Activated T-cell treated with anti-CD3 and anti-CD28 coated beads, Interleukin-2, amount 50 U/mL, for 72 hours (primary cell): ENCODE data around the gene ANKHD1. TPM values are rescaled to one million over a fixed set of nuclear protein-coding genes. Genes with fewer than 3 reads are reported as not detected.

Experiments used
- ATAC-seq, 2 donors: fragments of 150-1000 bp; cut with Tn5 transposase; replicated peaks in 1 of 2; 2 replicates each; pipeline ENCODE4 v1.10.0; 2021; ENCODE audit warnings: moderate library complexity in 2 of 2, mild to moderate bottlenecking in 1 of 2
- DNase-seq, 2 donors: peaks; one replicate each; pipeline ENCODE4 v3.0.0; 2021 to 2022; ENCODE audit warnings: mixed read lengths in 1 of 2
- H3K27ac Mint-ChIP-seq: one replicate; pipeline ENCODE4 v1.8.0; 2022; ENCODE audit warnings: mild to moderate bottlenecking, moderate library complexity, mixed read lengths
- H3K27me3 Mint-ChIP-seq: one replicate; pipeline ENCODE4 v1.8.0; 2022; ENCODE audit warnings: low read depth, mixed read lengths
- H3K36me3 Mint-ChIP-seq, 2 donors: one replicate each; pipeline ENCODE4 v1.8.0; 2022; ENCODE audit warnings: mixed read lengths in 2 of 2, mild to moderate bottlenecking in 1 of 2; ENCODE audit not compliant: insufficient read depth in 2 of 2
- H3K4me1 Mint-ChIP-seq: one replicate; pipeline ENCODE4 v1.8.0; 2022; ENCODE audit warnings: low read depth, mixed read lengths
- H3K4me3 Mint-ChIP-seq, 2 donors: one replicate each; pipeline ENCODE4 v1.8.0; 2022; ENCODE audit warnings: mild to moderate bottlenecking in 2 of 2, mixed read lengths in 2 of 2, moderate library complexity in 2 of 2
- H3K9me3 Mint-ChIP-seq, 2 donors: one replicate each; pipeline ENCODE4 v1.8.0; 2022; ENCODE audit warnings: mixed read lengths in 2 of 2
- total RNA-seq, 2 donors: library from RNA; stranded (reverse); gene quantifications; one replicate each; pipeline ENCODE4 v1.2.3, GENCODE V29; 2022

The ANKHD1 gene
- 100 to 1,000 TPM; 122 to 140 TPM for total RNA-seq

- H3K9me3 Mint-ChIP-seq, result no peaks in the 10 kb centered on the region
- no peak within 1 kb of the TSS for H3K4me3 Mint-ChIP-seq
- H3K36me3 Mint-ChIP-seq, result peaks cover 2 to 8% of the 10 kb centered on the region in 2 donors
- peaks cover 41% of the 10 kb centered on the region for H3K4me1 Mint-ChIP-seq
- H3K27me3 Mint-ChIP-seq, result no peaks in the 10 kb centered on the region
- DNase-seq, result peak; percentile 94 to 98
- ATAC-seq, result peak; percentile 85
- no peak within 1 kb of the TSS for H3K27ac Mint-ChIP-seq
Observed at GRCh38 chr5:140401362-140402257, at the start of gene ANKHD1. Gene ANKHD1 (plus strand): TSS chr5:140401833. CDS start chr5:140401968, 135 bp downstream.

GRCh38 chr5:140355546-140355945 is 46.1 kb upstream of the ANKHD1 start:
- H3K4me3 Mint-ChIP-seq, result no peak overlapping the region
- H3K9me3 Mint-ChIP-seq, result no peaks in the 10 kb centered on the region
- DNase-seq, result no peak
- no peak for ATAC-seq
- no peak overlapping the region for H3K27ac Mint-ChIP-seq
- peaks cover 13% of the 10 kb centered on the region for H3K4me1 Mint-ChIP-seq
- no peaks in the 10 kb centered on the region for H3K36me3 Mint-ChIP-seq
- no peaks in the 10 kb centered on the region for H3K27me3 Mint-ChIP-seq

GRCh38 chr5:140356853-140357725 is 44.5 kb upstream of the ANKHD1 start:
- no peaks in the 10 kb centered on the region for H3K9me3 Mint-ChIP-seq
- H3K27me3 Mint-ChIP-seq, result no peaks in the 10 kb centered on the region
- DNase-seq (no peak), ATAC-seq (peak; percentile 49 to 52)
- H3K27ac Mint-ChIP-seq, result no peak overlapping the region
- peaks cover 8% of the 10 kb centered on the region for H3K4me1 Mint-ChIP-seq
- no peaks in the 10 kb centered on the region for H3K36me3 Mint-ChIP-seq
- peak overlapping the region; percentile 76 to 86 for H3K4me3 Mint-ChIP-seq

GRCh38 chr5:140357726-140358093 is 43.9 kb upstream of the ANKHD1 start:
- peak overlapping the region; percentile 76 to 86 for H3K4me3 Mint-ChIP-seq
- H3K4me1 Mint-ChIP-seq, result peaks cover 8% of the 10 kb centered on the region
- peak; percentile 81 to 83 for DNase-seq
- H3K27ac Mint-ChIP-seq, result peak overlapping the region; percentile 82
- no peaks in the 10 kb centered on the region for H3K36me3 Mint-ChIP-seq
- no peaks in the 10 kb centered on the region for H3K9me3 Mint-ChIP-seq
- H3K27me3 Mint-ChIP-seq, result no peaks in the 10 kb centered on the region
- peak; percentile 97 to 98 for ATAC-seq

GRCh38 chr5:140358738-140359310 is 42.8 kb upstream of the ANKHD1 start:
- no peaks in the 10 kb centered on the region for H3K9me3 Mint-ChIP-seq
- no peak for ATAC-seq
- no peak for DNase-seq
- H3K4me1 Mint-ChIP-seq, result peaks cover 14% of the 10 kb centered on the region
- H3K27me3 Mint-ChIP-seq, result no peaks in the 10 kb centered on the region
- H3K27ac Mint-ChIP-seq, result no peak overlapping the region
- no peak overlapping the region for H3K4me3 Mint-ChIP-seq
- H3K36me3 Mint-ChIP-seq, result no peaks in the 10 kb centered on the region

GRCh38 chr5:140360101-140360500 is 41.5 kb upstream of the ANKHD1 start, which contains the start of gene SLC4A9:
Gene SLC4A9 (plus strand): TSS chr5:140360194. CDS start chr5:140360237, 43 bp downstream.
- H3K27ac Mint-ChIP-seq, result no peak within 1 kb of the TSS
- no peaks in the 10 kb centered on the region for H3K36me3 Mint-ChIP-seq
- no peak for DNase-seq
- H3K27me3 Mint-ChIP-seq, result no peaks in the 10 kb centered on the region
- no peak within 1 kb of the TSS for H3K4me3 Mint-ChIP-seq
- H3K9me3 Mint-ChIP-seq, result no peaks in the 10 kb centered on the region
- no peak for ATAC-seq
- peaks cover 14% of the 10 kb centered on the region for H3K4me1 Mint-ChIP-seq

- H3K4me3 Mint-ChIP-seq, result no peak overlapping the region
- no peak overlapping the region for H3K27ac Mint-ChIP-seq
- no peaks in the 10 kb centered on the region for H3K9me3 Mint-ChIP-seq
- ATAC-seq, result no peak
- DNase-seq, result no peak
- H3K4me1 Mint-ChIP-seq, result peaks cover 14% of the 10 kb centered on the region
- no peaks in the 10 kb centered on the region for H3K36me3 Mint-ChIP-seq
- no peaks in the 10 kb centered on the region for H3K27me3 Mint-ChIP-seq
Observed at GRCh38 chr5:140360681-140361479, 40.8 kb upstream of the ANKHD1 start.

GRCh38 chr5:140361901-140362300 is 39.7 kb upstream of the ANKHD1 start:
- no peak for ATAC-seq
- Mint-ChIP-seq H3K4me1 (peaks cover 14% of the 10 kb centered on the region), H3K36me3 (no peaks in the 10 kb centered on the region), H3K9me3 (no peaks in the 10 kb centered on the region), H3K27ac (no peak overlapping the region), H3K27me3 (no peaks in the 10 kb centered on the region), H3K4me3 (no peak overlapping the region)
- DNase-seq, result no peak

- Mint-ChIP-seq H3K9me3 (no peaks in the 10 kb centered on the region), H3K4me1 (peaks cover 13% of the 10 kb centered on the region), H3K36me3 (no peaks in the 10 kb centered on the region)
Observed at GRCh38 chr5:140362311-140362710, 39.3 kb upstream of the ANKHD1 start.

GRCh38 chr5:140362875-140363630 is 38.6 kb upstream of the ANKHD1 start:
- Mint-ChIP-seq H3K27me3 (no peaks in the 10 kb centered on the region), H3K9me3 (no peaks in the 10 kb centered on the region), H3K4me1 (peaks cover 6% of the 10 kb centered on the region), H3K27ac (no peak overlapping the region), H3K36me3 (no peaks in the 10 kb centered on the region), H3K4me3 (peak overlapping the region; percentile 84 to 87)
- peak; percentile 86 to 91 for DNase-seq
- peak; percentile 91 to 94 for ATAC-seq

More at GRCh38 chr5:140362311-140362710, 39.3 kb upstream of the ANKHD1 start:
- H3K4me3 Mint-ChIP-seq, result no peak overlapping the region
- DNase-seq, result no peak
- H3K27ac Mint-ChIP-seq, result no peak overlapping the region
- H3K27me3 Mint-ChIP-seq, result no peaks in the 10 kb centered on the region
- no peak for ATAC-seq

GRCh38 chr5:140363631-140364471 is 37.8 kb upstream of the ANKHD1 start:
- Mint-ChIP-seq H3K4me3 (peak overlapping the region; percentile 84 to 87), H3K4me1 (peaks cover 6% of the 10 kb centered on the region), H3K9me3 (no peaks in the 10 kb centered on the region), H3K27ac (no peak overlapping the region), H3K27me3 (no peaks in the 10 kb centered on the region), H3K36me3 (no peaks in the 10 kb centered on the region)
- no peak for ATAC-seq
- DNase-seq, result no peak
